ENCODE measurements around the gene COL27A1.

COL27A1 gene

DNA sequence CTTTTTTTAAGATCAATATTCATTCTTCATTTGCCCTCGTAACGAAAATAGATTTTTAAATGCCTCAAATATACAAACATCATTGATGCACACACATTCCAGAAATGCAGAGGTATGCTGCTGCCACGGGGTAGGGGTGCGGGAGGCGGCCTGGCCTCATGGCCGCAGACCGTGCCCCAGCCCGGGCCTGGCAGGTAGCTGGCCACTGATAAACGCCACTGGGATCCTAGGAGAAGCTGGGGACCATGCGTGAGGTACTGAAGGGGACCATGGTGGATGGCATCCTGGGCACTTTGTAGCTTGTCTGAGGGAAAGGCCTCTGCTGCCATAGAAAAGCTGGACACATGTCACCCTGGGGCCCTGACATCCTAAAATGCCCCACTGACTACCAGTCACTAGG is 180.8 kb downstream of the COL27A1 start:
- H3K4me3 ChIP-seq (ENCODE audit: low read depth, low read length): no peak overlapping the region
- no peak for DNase-seq (ENCODE audit: low read depth)
- TF ChIP-seq, protein P1, sequence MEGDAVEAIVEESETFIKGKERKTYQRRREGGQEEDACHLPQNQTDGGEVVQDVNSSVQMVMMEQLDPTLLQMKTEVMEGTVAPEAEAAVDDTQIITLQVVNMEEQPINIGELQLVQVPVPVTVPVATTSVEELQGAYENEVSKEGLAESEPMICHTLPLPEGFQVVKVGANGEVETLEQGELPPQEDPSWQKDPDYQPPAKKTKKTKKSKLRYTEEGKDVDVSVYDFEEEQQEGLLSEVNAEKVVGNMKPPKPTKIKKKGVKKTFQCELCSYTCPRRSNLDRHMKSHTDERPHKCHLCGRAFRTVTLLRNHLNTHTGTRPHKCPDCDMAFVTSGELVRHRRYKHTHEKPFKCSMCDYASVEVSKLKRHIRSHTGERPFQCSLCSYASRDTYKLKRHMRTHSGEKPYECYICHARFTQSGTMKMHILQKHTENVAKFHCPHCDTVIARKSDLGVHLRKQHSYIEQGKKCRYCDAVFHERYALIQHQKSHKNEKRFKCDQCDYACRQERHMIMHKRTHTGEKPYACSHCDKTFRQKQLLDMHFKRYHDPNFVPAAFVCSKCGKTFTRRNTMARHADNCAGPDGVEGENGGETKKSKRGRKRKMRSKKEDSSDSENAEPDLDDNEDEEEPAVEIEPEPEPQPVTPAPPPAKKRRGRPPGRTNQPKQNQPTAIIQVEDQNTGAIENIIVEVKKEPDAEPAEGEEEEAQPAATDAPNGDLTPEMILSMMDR (conservative IDR thresholded peaks at IDR 0.05; ENCODE audit: low read depth, low read length): no peak

DNA sequence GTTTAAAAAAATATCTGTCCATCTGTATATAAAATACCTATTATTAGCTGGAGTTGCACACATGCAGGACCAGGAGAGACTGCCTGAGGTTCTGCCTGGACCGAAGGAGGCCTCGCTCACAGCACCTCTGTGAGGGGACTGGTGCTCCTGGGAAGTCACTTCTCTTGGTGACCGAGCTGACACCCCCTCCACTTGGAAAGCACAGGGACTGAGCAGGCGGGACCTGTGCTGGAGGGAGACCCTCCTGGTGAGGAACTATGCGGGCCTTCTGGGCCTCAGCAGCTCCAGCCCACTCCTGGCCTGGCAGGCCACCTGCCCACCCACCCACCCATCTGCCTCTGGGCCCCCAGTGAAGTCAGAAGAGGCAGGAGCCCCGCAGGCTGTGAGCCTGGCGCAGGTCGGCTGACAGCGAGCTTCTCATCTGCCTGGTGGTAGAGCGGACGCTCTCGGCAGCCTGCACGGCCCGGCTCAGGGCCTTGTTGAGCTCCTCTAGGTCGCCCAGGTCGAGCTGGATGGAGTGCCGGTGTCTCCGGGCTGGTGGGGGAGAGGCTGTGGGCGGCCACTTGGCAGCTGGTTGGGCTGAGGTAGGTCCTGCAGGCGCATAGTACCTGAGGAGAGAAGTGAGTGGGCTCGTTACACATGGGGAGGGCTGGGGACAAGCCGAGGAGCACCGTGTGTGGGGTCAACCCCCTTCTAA is 181.5 kb downstream of the COL27A1 start:
- H3K4me3 ChIP-seq (ENCODE audit: low read depth, low read length): no peak overlapping the region
- DNase-seq (ENCODE audit: low read depth): no peak
- TF ChIP-seq, protein P1 (conservative IDR thresholded peaks at IDR 0.05; ENCODE audit: low read depth, low read length): no peak

DNA sequence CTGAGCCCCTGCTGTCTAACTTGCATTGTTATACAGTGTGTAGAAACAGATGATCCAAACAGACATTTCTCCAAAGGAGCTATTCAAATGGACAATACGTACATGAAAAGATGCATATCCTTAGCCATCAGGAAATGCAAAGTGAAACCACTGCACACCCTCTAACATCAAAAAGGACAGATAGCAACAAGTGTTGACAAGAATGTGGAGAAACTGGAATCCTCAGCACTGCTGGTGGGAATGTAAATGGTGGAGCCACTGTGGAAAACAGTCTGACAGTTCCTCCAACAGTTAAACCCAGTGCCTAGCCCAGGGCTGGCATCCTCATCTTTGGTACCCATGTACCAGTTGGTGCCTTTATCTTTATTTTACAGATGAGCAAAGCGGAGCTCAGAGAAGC is 182.8 kb downstream of the COL27A1 start:
- no peak for DNase-seq (ENCODE audit: low read depth)
- no peak overlapping the region for H3K4me3 ChIP-seq (ENCODE audit: low read depth, low read length)
- TF ChIP-seq, protein P1 (conservative IDR thresholded peaks at IDR 0.05; ENCODE audit: low read depth, low read length): no peak

DNA sequence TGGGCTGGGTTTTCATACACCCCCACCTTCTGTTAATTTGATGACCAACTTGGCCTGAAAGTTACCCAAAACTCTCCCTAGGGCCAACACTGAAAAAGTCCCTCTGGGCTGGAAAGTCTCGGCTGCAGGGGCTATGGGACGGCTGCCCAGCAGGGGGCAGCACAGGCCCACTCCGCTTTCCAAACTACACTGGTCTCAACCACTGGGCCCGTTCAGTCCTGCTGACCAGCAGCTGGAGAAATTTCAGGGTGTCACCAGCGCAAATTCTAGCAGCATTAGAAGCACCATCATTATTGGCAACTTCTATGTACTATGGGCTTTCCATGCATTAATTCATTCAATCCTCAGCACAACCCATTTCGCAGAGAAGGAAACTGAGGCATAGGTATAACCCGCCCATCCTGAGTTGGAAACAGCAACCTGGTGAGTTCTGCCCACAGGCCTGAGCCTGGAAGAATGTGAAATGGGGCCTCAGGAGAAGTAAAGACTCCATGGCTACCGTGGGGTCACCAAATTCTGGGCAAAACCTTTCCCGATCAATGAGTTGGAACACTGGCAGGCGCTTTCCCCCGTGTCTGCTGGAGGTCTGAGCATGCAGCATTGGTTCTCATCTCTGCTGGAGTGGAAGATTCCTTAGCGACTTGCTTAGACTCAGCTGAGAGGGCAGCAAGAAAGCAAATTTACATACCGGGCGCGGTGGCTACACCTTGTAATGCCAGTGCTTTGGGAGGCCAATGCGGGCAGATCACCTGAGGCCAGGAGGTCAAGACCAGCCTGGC is 184.0 kb downstream of the COL27A1 start:
- TF ChIP-seq, protein P1 (conservative IDR thresholded peaks at IDR 0.05; ENCODE audit: low read depth, low read length): peak; percentile 95
- peak; percentile 63 for DNase-seq (ENCODE audit: low read depth)
- no peak overlapping the region for H3K4me3 ChIP-seq (ENCODE audit: low read depth, low read length)

DNA sequence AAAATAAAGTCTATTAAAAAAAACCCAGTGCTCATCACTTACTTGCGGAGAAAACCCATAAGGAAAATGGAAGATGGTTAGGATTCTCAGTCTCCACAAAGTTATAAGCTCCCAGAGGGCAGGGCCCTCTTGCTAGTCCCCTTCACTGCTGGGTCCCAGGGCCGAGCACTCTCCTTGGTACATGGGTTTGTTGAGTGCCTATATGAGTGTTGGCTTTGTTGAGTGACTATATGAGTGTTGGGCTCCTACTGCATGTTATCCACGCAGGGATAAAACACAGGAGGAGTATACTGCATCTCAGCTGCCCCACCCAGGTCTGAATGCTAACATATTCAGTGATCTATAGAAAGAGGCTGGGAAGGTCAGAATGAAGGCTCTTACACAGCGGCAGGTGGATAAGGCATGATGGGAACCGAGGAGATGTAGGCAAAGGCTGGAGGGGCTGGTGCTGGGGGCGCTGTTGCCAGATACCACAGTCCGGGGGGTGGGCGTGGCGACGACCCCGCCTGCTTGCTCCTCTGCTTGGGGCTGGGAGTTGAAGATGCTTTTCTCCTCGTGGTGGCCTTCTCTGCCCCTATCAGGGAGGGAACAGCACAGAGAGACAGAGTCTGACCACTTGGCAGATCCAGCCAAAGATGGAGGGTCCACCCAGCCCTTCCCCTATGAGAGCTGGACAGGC is 186.0 kb downstream of the COL27A1 start:
- TF ChIP-seq, protein P1 (conservative IDR thresholded peaks at IDR 0.05; ENCODE audit: low read depth, low read length): no peak
- no peak for DNase-seq (ENCODE audit: low read depth)
- H3K4me3 ChIP-seq (ENCODE audit: low read depth, low read length): no peak overlapping the region

DNA sequence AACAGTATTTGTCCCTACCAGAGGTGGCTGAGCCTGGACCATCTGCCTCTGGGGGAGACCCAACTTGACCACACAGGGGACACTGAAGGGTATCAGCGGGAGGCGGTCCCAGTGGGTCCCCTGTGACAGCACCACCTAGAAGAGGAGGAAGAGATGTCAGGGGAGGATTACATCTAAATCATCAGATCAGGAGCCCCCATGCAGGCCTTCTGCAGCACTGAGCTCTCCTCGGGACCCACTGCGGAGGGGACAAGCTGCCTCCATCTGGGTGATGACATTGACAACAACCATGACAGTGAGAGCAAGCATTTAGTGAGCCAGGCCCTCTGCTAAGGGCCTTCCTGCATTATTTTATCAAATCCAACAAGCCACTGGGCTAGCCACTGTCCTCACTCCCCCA is 186.7 kb downstream of the COL27A1 start:
- no peak for DNase-seq (ENCODE audit: low read depth)
- no peak overlapping the region for H3K4me3 ChIP-seq (ENCODE audit: low read depth, low read length)
- TF ChIP-seq, protein P1 (conservative IDR thresholded peaks at IDR 0.05; ENCODE audit: low read depth, low read length): no peak
